ENCODE results near the gene GALNT18. TPM values are rescaled to one million over a fixed set of nuclear protein-coding genes. Genes with fewer than 3 reads are reported as not detected.

GALNT18 gene
- total RNA-seq, 1 experiment from 2014 or later: 1.7 TPM

- Histone ChIP-seq H3K4me1 (ENCODE audit: insufficient read depth, low read length) (no peaks in the 10 kb centered on the region), H3K56ac (ENCODE audit: insufficient read length, low read depth, low read length) (no peak overlapping the region), H3K79me1 (ENCODE audit: insufficient read depth, low read depth, low read length, poor library complexity, severe bottlenecking) (no peaks in the 10 kb centered on the region), H2AK5ac (ENCODE audit: insufficient read length, low read length) (no peak overlapping the region), H2BK12ac (ENCODE audit: insufficient read length, low read depth, low read length) (no peak overlapping the region), H4K8ac (replicated peaks; ENCODE audit: insufficient read length, low read depth, low read length) (no peak overlapping the region), H3K4me2 (ENCODE audit: insufficient read depth, insufficient read length, low read length) (no peak overlapping the region), H2AFZ (ENCODE audit: low read length) (no peak overlapping the region), H3K18ac (ENCODE audit: insufficient read length, low read depth, low read length) (no peak overlapping the region), H3K79me2 (ENCODE audit: insufficient read depth, low read length) (no peaks in the 10 kb centered on the region), H3K9ac (ENCODE audit: extremely low read depth, insufficient read length, low read length) (no peak overlapping the region), H3K9me3 (ENCODE audit: control insufficient read depth, low read depth, low read length) (no peaks in the 10 kb centered on the region), H3K23ac (ENCODE audit: insufficient read length, low read depth, low read length) (no peak overlapping the region), H3K23me2 (ENCODE audit: insufficient read length, low read depth, low read length, poor library complexity, severe bottlenecking) (no peaks in the 10 kb centered on the region), H3T11ph (ENCODE audit: low read length) (no peak overlapping the region), H2BK15ac (ENCODE audit: low read depth, low read length) (no peak overlapping the region), H3K4ac (ENCODE audit: low read depth, low read length) (no peak overlapping the region), H3K14ac (ENCODE audit: insufficient read depth, low read length) (no peak overlapping the region), H4K91ac (ENCODE audit: insufficient read length, low read depth, low read length) (no peak overlapping the region), H4K5ac (ENCODE audit: insufficient read length, low read depth, low read length) (no peak overlapping the region), H3K27ac (ENCODE audit: insufficient read length, low read depth, low read length) (no peak overlapping the region), H3K27me3 (ENCODE audit: insufficient read depth, low read length) (no peaks in the 10 kb centered on the region), H2BK20ac (ENCODE audit: low read depth, low read length, poor library complexity, severe bottlenecking) (no peak overlapping the region), H2BK5ac (ENCODE audit: insufficient read length, low read length) (no peak overlapping the region), H4K20me1 (ENCODE audit: control insufficient read depth, insufficient read depth, insufficient read length) (no peaks in the 10 kb centered on the region), H2BK120ac (ENCODE audit: low read depth, low read length, poor library complexity, severe bottlenecking) (no peak overlapping the region)
- no peak overlapping the region for H3K27ac Mint-ChIP-seq
- no peak for DNase-seq
- no peak for TF ChIP-seq CTCF (conservative IDR thresholded peaks at IDR 0.05)
- WGBS (ENCODE audit: extremely low coverage, insufficient read length, low lambda C conversion rate): no CpG with 5 or more reads among the region's 1 CpG
- no peak overlapping the region for H3K4me3 Mint-ChIP-seq
- peaks cover 4 to 8% of the 10 kb centered on the region in 2 experiments; a peak in 3 of 4 replicates for H3K4me1 Mint-ChIP-seq
- H3K36me3 Mint-ChIP-seq (ENCODE audit: insufficient read depth in 1 of 3, low read depth in 3 of 3): no peaks in the 10 kb centered on the region
- H3K27me3 Mint-ChIP-seq (ENCODE audit: low read depth): peaks cover 4% of the 10 kb centered on the region
- H3K9me3 Mint-ChIP-seq: no peaks in the 10 kb centered on the region
These were observed 313.6 kb downstream of the GALNT18 start for GRCh38 chr11:11308249-11308648.
